ENCODE data around the gene STEEP1. TPM values are rescaled to one million over a fixed set of nuclear protein-coding genes. Genes with fewer than 3 reads are reported as not detected.
"Not testable (repeated sequence)": the region's sequence is repeated elsewhere in the genome, so short reads cannot be mapped to it uniquely, and the experiment has no call there.

STEEP1 gene
- total RNA-seq, 1 experiment from 2014 or later = 104 TPM

GRCh38 chrX:119495734-119496726, 69.2 kb downstream of the STEEP1 start:
- H3K9me3 ChIP-seq (ENCODE audit: low read length) = no peaks in the 10 kb centered on the region
- peaks cover 26% of the 10 kb centered on the region for H3K4me1 ChIP-seq (ENCODE audit: insufficient read depth, low read length)
- ATAC-seq = peak; percentile 69
- no peaks in the 10 kb centered on the region for H3K9me2 ChIP-seq (replicated peaks; ENCODE audit: low read length)
- H3K36me3 ChIP-seq (ENCODE audit: low read depth, low read length) = no peaks in the 10 kb centered on the region
- no peaks in the 10 kb centered on the region for H3F3A ChIP-seq (ENCODE audit: low read length, unreplicated experiment)
- DNase-seq = peak; percentile 23
- H3K4me3 ChIP-seq (ENCODE audit: low read length) = no peak overlapping the region
- POLR2A ChIA-PET (ENCODE audit: unreplicated experiment) = no interaction called here
- H3K27me3 ChIP-seq (ENCODE audit: low read length) = no peaks in the 10 kb centered on the region
- TF ChIP-seq EZH2phosphoT487 (IDR thresholded peaks at IDR 0.05; ENCODE audit: borderline replicate concordance, low read length) (no peak), EZH2 (IDR thresholded peaks at IDR 0.05; ENCODE audit: low read length, unreplicated experiment) (no peak)
- TF ChIP-seq, protein P1, sequence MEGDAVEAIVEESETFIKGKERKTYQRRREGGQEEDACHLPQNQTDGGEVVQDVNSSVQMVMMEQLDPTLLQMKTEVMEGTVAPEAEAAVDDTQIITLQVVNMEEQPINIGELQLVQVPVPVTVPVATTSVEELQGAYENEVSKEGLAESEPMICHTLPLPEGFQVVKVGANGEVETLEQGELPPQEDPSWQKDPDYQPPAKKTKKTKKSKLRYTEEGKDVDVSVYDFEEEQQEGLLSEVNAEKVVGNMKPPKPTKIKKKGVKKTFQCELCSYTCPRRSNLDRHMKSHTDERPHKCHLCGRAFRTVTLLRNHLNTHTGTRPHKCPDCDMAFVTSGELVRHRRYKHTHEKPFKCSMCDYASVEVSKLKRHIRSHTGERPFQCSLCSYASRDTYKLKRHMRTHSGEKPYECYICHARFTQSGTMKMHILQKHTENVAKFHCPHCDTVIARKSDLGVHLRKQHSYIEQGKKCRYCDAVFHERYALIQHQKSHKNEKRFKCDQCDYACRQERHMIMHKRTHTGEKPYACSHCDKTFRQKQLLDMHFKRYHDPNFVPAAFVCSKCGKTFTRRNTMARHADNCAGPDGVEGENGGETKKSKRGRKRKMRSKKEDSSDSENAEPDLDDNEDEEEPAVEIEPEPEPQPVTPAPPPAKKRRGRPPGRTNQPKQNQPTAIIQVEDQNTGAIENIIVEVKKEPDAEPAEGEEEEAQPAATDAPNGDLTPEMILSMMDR (conservative IDR thresholded peaks at IDR 0.05; ENCODE audit: low read depth, low read length) = no peak
- CTCF ChIA-PET = interaction anchor here (0.6 kb wide), 1 partner anchor 21 kb away, joined by 17 read pairs; no protein-coding TSS in a partner anchor
- no peak overlapping the region for H2AFZ ChIP-seq (ENCODE audit: low read length)
- H3K27ac ChIP-seq (ENCODE audit: low read length) = peak overlapping the region; percentile 38
- no peaks in the 10 kb centered on the region for H3K79me2 ChIP-seq (ENCODE audit: low read length)
- no peaks in the 10 kb centered on the region for H4K20me1 ChIP-seq (ENCODE audit: low read length)
- intact Hi-C loops (cut with micrococcal nuclease) = no loop called here
- H3K9ac ChIP-seq (ENCODE audit: low read length) = no peak overlapping the region
- no TSS peak for BruUV-seq (replicated peaks)
- no peak overlapping the region for H3K4me2 ChIP-seq (ENCODE audit: low read length)

DNA sequence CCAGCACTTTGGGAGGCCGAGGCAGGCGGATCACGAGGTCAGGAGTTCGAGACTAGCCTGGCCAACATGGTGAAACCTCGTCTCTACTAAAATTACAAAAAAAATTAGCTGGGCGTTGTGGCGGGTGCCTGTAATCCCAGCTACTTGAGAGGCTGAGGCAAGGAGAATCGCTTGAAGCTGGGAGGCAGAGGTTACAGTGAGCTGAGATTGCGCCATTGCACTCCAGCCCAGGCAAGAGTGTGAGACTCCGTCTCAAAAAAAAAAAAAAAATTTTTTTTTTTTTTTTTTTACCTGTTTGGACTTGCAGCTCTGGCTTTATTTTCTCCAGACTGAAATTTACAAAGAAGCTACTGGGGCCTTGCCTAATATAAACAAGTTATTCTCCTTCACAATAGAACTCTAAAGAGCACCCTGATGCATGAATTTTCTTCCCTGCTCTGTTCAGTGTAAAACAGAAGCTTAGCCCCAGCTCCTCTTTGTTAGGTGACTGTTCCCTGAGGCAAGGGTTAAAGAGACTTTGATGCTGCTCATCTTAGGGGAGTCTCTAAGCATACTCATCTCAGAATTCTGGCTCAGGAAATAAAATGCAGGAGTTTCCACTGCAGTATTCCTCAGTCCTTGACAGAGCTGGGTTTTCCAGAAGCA, 71.2 kb downstream of the STEEP1 start:
- peak overlapping the region; percentile 11 for H3K4me2 ChIP-seq (ENCODE audit: low read length)

GRCh38 chrX:119492463-119492862, 72.7 kb downstream of the STEEP1 start:
- Histone ChIP-seq H3K9me2 (replicated peaks; ENCODE audit: low read length) (no peaks in the 10 kb centered on the region), H3K9ac (ENCODE audit: low read length) (no peak overlapping the region), H3K4me2 (ENCODE audit: low read length) (no peak overlapping the region), H2AFZ (ENCODE audit: low read length) (no peak overlapping the region), H3F3A (ENCODE audit: low read length, unreplicated experiment) (no peaks in the 10 kb centered on the region), H3K79me2 (ENCODE audit: low read length) (no peaks in the 10 kb centered on the region), H3K36me3 (ENCODE audit: low read depth, low read length) (no peaks in the 10 kb centered on the region), H3K4me3 (ENCODE audit: low read length) (no peak overlapping the region), H3K27me3 (ENCODE audit: low read length) (no peaks in the 10 kb centered on the region), H3K9me3 (ENCODE audit: low read length) (no peaks in the 10 kb centered on the region), H3K4me1 (ENCODE audit: insufficient read depth, low read length) (peaks cover 19% of the 10 kb centered on the region), H3K27ac (ENCODE audit: low read length) (no peak overlapping the region), H4K20me1 (ENCODE audit: low read length) (no peaks in the 10 kb centered on the region)
- no peak for DNase-seq
- ATAC-seq = no peak
- CTCF ChIA-PET = interaction anchor here (0.6 kb wide), 1 partner anchor 118 kb away, joined by 5 read pairs; no protein-coding TSS in a partner anchor
- no peak for TF ChIP-seq EZH2 (IDR thresholded peaks at IDR 0.05; ENCODE audit: low read length, unreplicated experiment)
- TF ChIP-seq, protein P1 (conservative IDR thresholded peaks at IDR 0.05; ENCODE audit: low read depth, low read length) = no peak
- no peak for TF ChIP-seq EZH2phosphoT487 (IDR thresholded peaks at IDR 0.05; ENCODE audit: borderline replicate concordance, low read length)
- intact Hi-C loops (cut with micrococcal nuclease) = no loop called here
- POLR2A ChIA-PET (ENCODE audit: unreplicated experiment) = no interaction called here
- no TSS peak for BruUV-seq (replicated peaks)

More for the DNA sequence above, 71.2 kb downstream of the STEEP1 start:
- H3K36me3 ChIP-seq (ENCODE audit: low read depth, low read length); H3K27me3 ChIP-seq (ENCODE audit: low read length); H3F3A ChIP-seq (ENCODE audit: low read length, unreplicated experiment); H3K79me2 ChIP-seq (ENCODE audit: low read length); intact Hi-C loops (cut with micrococcal nuclease); H3K9me3 ChIP-seq (ENCODE audit: low read length); POLR2A ChIA-PET (ENCODE audit: unreplicated experiment); H3K9me2 ChIP-seq (replicated peaks; ENCODE audit: low read length); ATAC-seq; CTCF ChIA-PET; H3K4me3 ChIP-seq (ENCODE audit: low read length); BruUV-seq (replicated peaks); H3K9ac ChIP-seq (ENCODE audit: low read length); H4K20me1 ChIP-seq (ENCODE audit: low read length); DNase-seq: not testable (repeated sequence)
- H3K27ac ChIP-seq (ENCODE audit: low read length) = peak overlapping the region; percentile 40; the same call in 1 of the 2 replicates
- H2AFZ ChIP-seq (ENCODE audit: low read length) = peak overlapping the region; percentile 16
- peaks cover 19% of the 10 kb centered on the region for H3K4me1 ChIP-seq (ENCODE audit: insufficient read depth, low read length)

All from PC-3 (cell line).